Neural progenitor cell (in vitro differentiated cells): ENCODE measurements around the gene NRAS. TPM values are rescaled to one million over a fixed set of nuclear protein-coding genes. Genes with fewer than 3 reads are reported as not detected.

ENCODE experiments used
- DNase-seq: peaks from one replicate; pipeline ENCODE4 v3.0.0-alpha.2; 2016; ENCODE audit warnings: low spot score
- H2AFZ ChIP-seq: fragments of 200-600 bp; sonication (generic); replicated peaks from 2 replicates; pipeline ENCODE4 v1.6.1; 2016; ENCODE audit warnings: antibody characterized with exemption
- H3F3A ChIP-seq: fragments of 200-600 bp; sonication (generic); 2 replicates; pipeline ENCODE4 v1.6.1; 2016; ENCODE audit warnings: antibody characterized with exemption, low read depth
- H3K27ac ChIP-seq: fragments of 200-600 bp; sonication (generic); 2 replicates; pipeline ENCODE4 v1.5.1; 2016; ENCODE audit warnings: mild to moderate bottlenecking
- H3K27me3 ChIP-seq: fragments of 200-600 bp; sonication (generic); 2 replicates; pipeline ENCODE4 v1.6.1; 2016; ENCODE audit warnings: mild to moderate bottlenecking, moderate library complexity
- H3K36me3 ChIP-seq: fragments of 200-600 bp; sonication (generic); 2 replicates; pipeline ENCODE4 v1.5.1; 2016
- H3K4me1 ChIP-seq: fragments of 200-600 bp; sonication (generic); 2 replicates; pipeline ENCODE4 v1.6.1; 2016; ENCODE audit warnings: mixed run types
- H3K4me2 ChIP-seq: fragments of 200-600 bp; sonication (generic); 2 replicates; pipeline ENCODE4 v1.6.1; 2016
- H3K4me3 ChIP-seq: fragments of 200-600 bp; sonication (generic); 2 replicates; pipeline ENCODE4 v1.5.1; 2016
- H3K79me2 ChIP-seq: fragments of 200-600 bp; sonication (generic); 2 replicates; pipeline ENCODE4 v1.6.1; 2016; ENCODE audit warnings: low read depth
- H3K9ac ChIP-seq: fragments of 200-600 bp; sonication (generic); 2 replicates; pipeline ENCODE4 v1.6.1; 2016
- H3K9me3 ChIP-seq: fragments of 200-600 bp; sonication (generic); 2 replicates; pipeline ENCODE4 v1.5.1; 2016; ENCODE audit warnings: low read depth
- H4K20me1 ChIP-seq: fragments of 200-600 bp; sonication (generic); 2 replicates; pipeline ENCODE4 v1.6.1; 2016; ENCODE audit warnings: low read depth
- H3K27ac Mint-ChIP-seq: 3 replicates; pipeline ENCODE4 v1.8.0; 2021; ENCODE audit warnings: mixed read lengths
- H3K27me3 Mint-ChIP-seq: 2 replicates; pipeline ENCODE4 v1.8.0; 2022; ENCODE audit warnings: low read depth, mild to moderate bottlenecking, inconsistent platforms, moderate library complexity, mixed read lengths; ENCODE audit not compliant: insufficient read depth
- H3K36me3 Mint-ChIP-seq: 3 replicates; pipeline ENCODE4 v1.8.0; 2021; ENCODE audit warnings: mixed read lengths
- H3K4me1 Mint-ChIP-seq: 3 replicates; pipeline ENCODE4 v1.8.0; 2021; ENCODE audit warnings: mixed read lengths
- H3K4me3 Mint-ChIP-seq: 3 replicates; pipeline ENCODE4 v1.8.0; 2021; ENCODE audit warnings: mild to moderate bottlenecking, moderate library complexity, mixed read lengths
- H3K9me3 Mint-ChIP-seq: 3 replicates; pipeline ENCODE4 v1.8.0; 2020; ENCODE audit warnings: mixed read lengths
- CTCF ChIP-seq: fragments of 200-600 bp; sonication (generic); IDR thresholded peaks from 2 replicates; pipeline ENCODE4 v1.5.1; 2017; ENCODE audit warnings: antibody characterized with exemption, mild to moderate bottlenecking
- EZH2 ChIP-seq: fragments of 200-600 bp; sonication (generic); IDR thresholded peaks from 2 replicates; pipeline ENCODE4 v1.6.1; 2017; ENCODE audit warnings: antibody characterized with exemption, mild to moderate bottlenecking, moderate library complexity
- EZH2phosphoT487 ChIP-seq: fragments of 200-600 bp; sonication (generic); IDR thresholded peaks from 2 replicates; pipeline ENCODE4 v1.6.1; 2017; ENCODE audit warnings: antibody characterized with exemption
- total RNA-seq: library from RNA; depleted of rRNA; stranded (reverse); fragments of >200 nt; gene quantifications from 2 replicates; pipeline ENCODE4 v1.2.3, GENCODE V29; 2015; ENCODE audit warnings: low replicate concordance

The NRAS gene
- total RNA-seq, 1 donor from 2014 or later, result 169 TPM

- no peaks in the 10 kb centered on the region for H3K4me1 Mint-ChIP-seq
- Histone ChIP-seq H3K9me3 (no peaks in the 10 kb centered on the region), H2AFZ (no peak overlapping the region), H3K79me2 (no peaks in the 10 kb centered on the region), H3F3A (no peaks in the 10 kb centered on the region), H3K9ac (no peak overlapping the region), H3K27me3 (peaks cover 22% of the 10 kb centered on the region), H3K4me2 (no peak overlapping the region), H4K20me1 (no peaks in the 10 kb centered on the region), H3K4me3 (no peak overlapping the region), H3K27ac (no peak overlapping the region), H3K36me3 (no peaks in the 10 kb centered on the region), H3K4me1 (no peaks in the 10 kb centered on the region)
- peaks cover 2% of the 10 kb centered on the region for H3K27me3 Mint-ChIP-seq
- TF ChIP-seq EZH2 (no peak), CTCF (no peak), EZH2phosphoT487 (no peak)
- H3K27ac Mint-ChIP-seq, result no peak overlapping the region
- no peaks in the 10 kb centered on the region for H3K36me3 Mint-ChIP-seq
- no peaks in the 10 kb centered on the region for H3K9me3 Mint-ChIP-seq
- no peak for DNase-seq
- no peak overlapping the region for H3K4me3 Mint-ChIP-seq
These were observed 30.7 kb downstream of the NRAS start for GRCh38 chr1:114685851-114686250.

- H3K4me1 ChIP-seq, result no peaks in the 10 kb centered on the region
- peaks cover 60% of the 10 kb centered on the region for H3K27me3 ChIP-seq
- H2AFZ ChIP-seq, result no peak overlapping the region
- no peak overlapping the region for H3K27ac Mint-ChIP-seq
- H3F3A ChIP-seq, result no peaks in the 10 kb centered on the region
- H3K36me3 ChIP-seq, result no peaks in the 10 kb centered on the region
- H3K27ac ChIP-seq, result no peak overlapping the region
- no peaks in the 10 kb centered on the region for H3K9me3 Mint-ChIP-seq
- no peak overlapping the region for H3K4me2 ChIP-seq
- TF ChIP-seq EZH2phosphoT487, result no peak
- TF ChIP-seq CTCF, result no peak
- TF ChIP-seq EZH2, result no peak
- no peaks in the 10 kb centered on the region for H3K79me2 ChIP-seq
- H3K9ac ChIP-seq, result no peak overlapping the region
- H3K9me3 ChIP-seq, result no peaks in the 10 kb centered on the region
- peaks cover 6% of the 10 kb centered on the region for H3K27me3 Mint-ChIP-seq
- no peaks in the 10 kb centered on the region for H3K4me1 Mint-ChIP-seq
- no peak overlapping the region for H3K4me3 ChIP-seq
- no peak for DNase-seq
- H4K20me1 ChIP-seq, result no peaks in the 10 kb centered on the region
- no peaks in the 10 kb centered on the region for H3K36me3 Mint-ChIP-seq
- no peak overlapping the region for H3K4me3 Mint-ChIP-seq
These were observed 38.9 kb downstream of the NRAS start for GRCh38 chr1:114677691-114678090.

GRCh38 chr1:114676115-114676514 is 40.5 kb downstream of the NRAS start:
- Histone ChIP-seq H3K27me3 (peaks cover 76% of the 10 kb centered on the region), H2AFZ (no peak overlapping the region), H3K4me3 (no peak overlapping the region), H3K9ac (no peak overlapping the region), H3K36me3 (no peaks in the 10 kb centered on the region), H3K4me2 (no peak overlapping the region), H3K79me2 (no peaks in the 10 kb centered on the region), H3K9me3 (no peaks in the 10 kb centered on the region), H3F3A (no peaks in the 10 kb centered on the region), H4K20me1 (no peaks in the 10 kb centered on the region), H3K4me1 (no peaks in the 10 kb centered on the region), H3K27ac (no peak overlapping the region)
- Mint-ChIP-seq H3K4me1 (no peaks in the 10 kb centered on the region), H3K9me3 (no peaks in the 10 kb centered on the region), H3K27ac (no peak overlapping the region), H3K36me3 (no peaks in the 10 kb centered on the region), H3K27me3 (peaks cover 6% of the 10 kb centered on the region), H3K4me3 (no peak overlapping the region)
- DNase-seq, result no peak
- TF ChIP-seq CTCF (no peak), EZH2phosphoT487 (no peak), EZH2 (no peak)

GRCh38 chr1:114671939-114672275 is 44.7 kb downstream of the NRAS start:
- H3K36me3 ChIP-seq, result no peaks in the 10 kb centered on the region
- Mint-ChIP-seq H3K4me3 (no peak overlapping the region), H3K4me1 (peaks cover 4% of the 10 kb centered on the region), H3K27me3 (peaks cover 9% of the 10 kb centered on the region), H3K27ac (no peak overlapping the region), H3K36me3 (no peaks in the 10 kb centered on the region), H3K9me3 (no peaks in the 10 kb centered on the region)
- H3K4me1 ChIP-seq, result no peaks in the 10 kb centered on the region
- H2AFZ ChIP-seq, result no peak overlapping the region
- H3K27me3 ChIP-seq, result peaks cover 94% of the 10 kb centered on the region
- no peaks in the 10 kb centered on the region for H3K9me3 ChIP-seq
- no peaks in the 10 kb centered on the region for H3K79me2 ChIP-seq
- H3F3A ChIP-seq, result peaks cover 8% of the 10 kb centered on the region
- no peaks in the 10 kb centered on the region for H4K20me1 ChIP-seq
- DNase-seq, result no peak
- no peak for TF ChIP-seq EZH2
- no peak for TF ChIP-seq CTCF
- no peak for TF ChIP-seq EZH2phosphoT487
- H3K4me2 ChIP-seq, result no peak overlapping the region
- no peak overlapping the region for H3K9ac ChIP-seq
- H3K4me3 ChIP-seq, result no peak overlapping the region
- no peak overlapping the region for H3K27ac ChIP-seq
